AG09319 (cell line): Measurements from ENCODE around the gene ZDHHC22.

ENCODE experiments used
- DNase-seq: peaks from one replicate; pipeline ENCODE4 v3.0.0-alpha.2; 2010; ENCODE audit warnings: low read depth; ENCODE audit errors: extremely low read depth
- TF ChIP-seq, protein P1 (sequence below): IDR thresholded peaks from 2 replicates; pipeline ENCODE4 v1.5.1; 2011; ENCODE audit warnings: low read depth, mild to moderate bottlenecking, inconsistent platforms, low read length, moderate library complexity

The ZDHHC22 gene

DNA sequence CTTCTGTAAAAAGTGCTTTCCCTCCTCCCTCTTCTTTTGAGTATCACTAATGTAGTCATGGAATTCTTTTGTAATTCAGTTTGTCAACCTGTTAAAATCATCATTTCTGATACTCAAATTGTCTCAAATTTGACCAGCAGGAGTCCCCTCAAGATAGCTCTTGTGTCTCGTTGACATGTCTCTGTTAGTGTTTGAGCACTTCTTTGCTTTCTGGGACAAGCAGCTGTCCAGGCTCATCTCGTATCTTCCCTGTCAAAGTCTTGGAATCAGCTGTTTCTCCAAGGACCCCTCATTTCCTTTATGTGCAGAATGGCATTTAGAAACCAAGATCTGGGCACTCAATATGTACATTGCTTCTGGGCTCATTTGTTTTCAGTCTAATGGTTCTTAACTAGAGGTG, 32.8 kb downstream of the ZDHHC22 start:
- DNase-seq: no peak
- TF ChIP-seq, protein P1, sequence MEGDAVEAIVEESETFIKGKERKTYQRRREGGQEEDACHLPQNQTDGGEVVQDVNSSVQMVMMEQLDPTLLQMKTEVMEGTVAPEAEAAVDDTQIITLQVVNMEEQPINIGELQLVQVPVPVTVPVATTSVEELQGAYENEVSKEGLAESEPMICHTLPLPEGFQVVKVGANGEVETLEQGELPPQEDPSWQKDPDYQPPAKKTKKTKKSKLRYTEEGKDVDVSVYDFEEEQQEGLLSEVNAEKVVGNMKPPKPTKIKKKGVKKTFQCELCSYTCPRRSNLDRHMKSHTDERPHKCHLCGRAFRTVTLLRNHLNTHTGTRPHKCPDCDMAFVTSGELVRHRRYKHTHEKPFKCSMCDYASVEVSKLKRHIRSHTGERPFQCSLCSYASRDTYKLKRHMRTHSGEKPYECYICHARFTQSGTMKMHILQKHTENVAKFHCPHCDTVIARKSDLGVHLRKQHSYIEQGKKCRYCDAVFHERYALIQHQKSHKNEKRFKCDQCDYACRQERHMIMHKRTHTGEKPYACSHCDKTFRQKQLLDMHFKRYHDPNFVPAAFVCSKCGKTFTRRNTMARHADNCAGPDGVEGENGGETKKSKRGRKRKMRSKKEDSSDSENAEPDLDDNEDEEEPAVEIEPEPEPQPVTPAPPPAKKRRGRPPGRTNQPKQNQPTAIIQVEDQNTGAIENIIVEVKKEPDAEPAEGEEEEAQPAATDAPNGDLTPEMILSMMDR: no peak

- DNase-seq: no peak
- TF ChIP-seq, protein P1: no peak
Measured at GRCh38 chr14:77107228-77107627, 34.4 kb downstream of the ZDHHC22 start.

GRCh38 chr14:77106666-77107065, 34.9 kb downstream of the ZDHHC22 start:
- no peak for DNase-seq
- TF ChIP-seq, protein P1: no peak

DNA sequence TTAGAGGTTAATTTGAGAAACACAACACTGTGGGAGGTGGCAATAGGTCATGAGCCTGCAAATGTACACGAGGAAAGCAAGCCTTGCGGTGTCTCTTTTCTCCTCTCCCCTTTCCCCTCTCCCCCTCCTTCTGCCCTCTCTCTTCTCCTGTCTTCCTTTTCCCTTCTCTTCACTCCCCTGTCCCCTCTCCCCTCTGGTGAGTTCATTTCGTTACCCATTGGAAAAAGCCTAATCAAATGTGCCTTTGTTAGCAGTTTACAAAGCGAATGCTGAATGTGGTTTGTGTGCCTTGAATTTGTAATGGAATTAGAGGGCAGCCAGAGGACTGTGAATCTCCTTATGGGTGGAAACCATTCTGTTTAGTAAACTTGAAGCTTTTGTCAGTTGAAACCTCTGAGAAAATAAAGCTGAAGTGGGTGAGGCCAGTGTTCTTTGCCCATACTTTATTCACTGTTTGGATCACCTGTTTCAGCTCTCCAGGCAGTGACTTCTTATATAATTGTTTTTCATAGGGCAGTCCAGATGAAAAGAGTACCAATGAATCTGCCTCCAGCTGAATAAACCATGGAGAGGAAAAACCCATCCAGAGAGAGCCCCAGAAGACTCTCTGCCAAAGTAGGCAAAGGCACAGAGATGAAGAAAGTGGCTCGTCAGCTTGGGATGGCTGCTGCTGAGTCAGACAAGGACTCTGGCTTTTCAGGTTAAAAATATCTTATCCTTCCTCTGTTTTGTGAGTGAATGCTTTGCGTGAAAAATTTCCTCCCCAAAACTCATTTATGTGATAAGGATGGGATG, 36.2 kb downstream of the ZDHHC22 start:
- TF ChIP-seq, protein P1: no peak
- DNase-seq: no peak

- no peak for DNase-seq
- TF ChIP-seq, protein P1: no peak
Measured at GRCh38 chr14:77104393-77104792, 37.2 kb downstream of the ZDHHC22 start.

GRCh38 chr14:77103951-77104350, 37.6 kb downstream of the ZDHHC22 start:
- DNase-seq: no peak
- TF ChIP-seq, protein P1: no peak

- no peak for DNase-seq
- TF ChIP-seq, protein P1: no peak
Measured at GRCh38 chr14:77103475-77103874, 38.1 kb downstream of the ZDHHC22 start.
